Neural crest cell (in vitro differentiated cells): ENCODE measurements around the gene SUCLA2. TPM values are rescaled to one million over a fixed set of nuclear protein-coding genes. Genes with fewer than 3 reads are reported as not detected.

Experiments used
- DNase-seq: peaks from one replicate; pipeline ENCODE4 v3.0.0; 2021; ENCODE audit warnings: low read depth, mixed read lengths, low spot score
- H3K27ac Mint-ChIP-seq: one replicate; pipeline ENCODE4 v1.8.0; 2021; ENCODE audit warnings: mild to moderate bottlenecking, mixed read lengths; ENCODE audit not compliant: unreplicated experiment
- H3K27me3 Mint-ChIP-seq: 2 replicates; pipeline ENCODE4 v1.8.0; 2021; ENCODE audit warnings: low read depth, mild to moderate bottlenecking, mixed read lengths
- H3K36me3 Mint-ChIP-seq: 2 replicates; pipeline ENCODE4 v1.8.0; 2021; ENCODE audit warnings: low read depth, mild to moderate bottlenecking, mixed read lengths
- H3K4me1 Mint-ChIP-seq: 2 replicates; pipeline ENCODE4 v1.8.0; 2021; ENCODE audit warnings: mixed read lengths
- H3K4me3 Mint-ChIP-seq: one replicate; pipeline ENCODE4 v1.8.0; 2021; ENCODE audit warnings: mild to moderate bottlenecking, mixed read lengths
- H3K9me3 Mint-ChIP-seq: 2 replicates; pipeline ENCODE4 v1.8.0; 2021; ENCODE audit warnings: mixed read lengths
- total RNA-seq: library from RNA; stranded (reverse); gene quantifications from 2 replicates; pipeline ENCODE4 v1.2.1, GENCODE V29; 2021
- TF ChIP-seq, protein P1 (sequence below): fragments of 200-600 bp; sonication (generic); conservative IDR thresholded peaks from 2 replicates; pipeline ENCODE4 v1.5.0; 2021; ENCODE audit warnings: antibody characterized with exemption, mild to moderate bottlenecking

Gene SUCLA2
- total RNA-seq, 1 donor from 2014 or later = 49.3 TPM

DNA sequence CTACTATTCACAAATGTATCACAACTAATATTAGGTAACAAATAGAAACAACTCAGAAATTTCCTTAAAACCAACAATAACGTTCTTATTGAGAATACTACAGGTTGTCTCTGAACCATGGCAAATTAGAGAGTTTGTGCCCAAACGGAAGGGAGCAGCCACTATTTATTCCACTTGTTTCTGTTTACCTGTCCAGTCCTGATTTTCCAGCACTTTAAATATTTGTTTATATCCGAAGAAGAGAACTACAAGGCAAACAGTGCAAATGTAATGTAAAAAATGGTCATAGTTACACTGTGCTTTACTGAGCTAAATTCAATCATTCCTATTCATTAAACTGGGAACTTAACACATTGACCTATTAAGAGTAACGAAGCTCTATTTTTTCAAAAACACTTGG is 9.2 kb downstream of the SUCLA2 start:
- no peak for DNase-seq
- H3K27me3 Mint-ChIP-seq = no peaks in the 10 kb centered on the region
- no peak overlapping the region for H3K27ac Mint-ChIP-seq
- H3K36me3 Mint-ChIP-seq = peaks cover 30% of the 10 kb centered on the region
- TF ChIP-seq, protein P1, sequence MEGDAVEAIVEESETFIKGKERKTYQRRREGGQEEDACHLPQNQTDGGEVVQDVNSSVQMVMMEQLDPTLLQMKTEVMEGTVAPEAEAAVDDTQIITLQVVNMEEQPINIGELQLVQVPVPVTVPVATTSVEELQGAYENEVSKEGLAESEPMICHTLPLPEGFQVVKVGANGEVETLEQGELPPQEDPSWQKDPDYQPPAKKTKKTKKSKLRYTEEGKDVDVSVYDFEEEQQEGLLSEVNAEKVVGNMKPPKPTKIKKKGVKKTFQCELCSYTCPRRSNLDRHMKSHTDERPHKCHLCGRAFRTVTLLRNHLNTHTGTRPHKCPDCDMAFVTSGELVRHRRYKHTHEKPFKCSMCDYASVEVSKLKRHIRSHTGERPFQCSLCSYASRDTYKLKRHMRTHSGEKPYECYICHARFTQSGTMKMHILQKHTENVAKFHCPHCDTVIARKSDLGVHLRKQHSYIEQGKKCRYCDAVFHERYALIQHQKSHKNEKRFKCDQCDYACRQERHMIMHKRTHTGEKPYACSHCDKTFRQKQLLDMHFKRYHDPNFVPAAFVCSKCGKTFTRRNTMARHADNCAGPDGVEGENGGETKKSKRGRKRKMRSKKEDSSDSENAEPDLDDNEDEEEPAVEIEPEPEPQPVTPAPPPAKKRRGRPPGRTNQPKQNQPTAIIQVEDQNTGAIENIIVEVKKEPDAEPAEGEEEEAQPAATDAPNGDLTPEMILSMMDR = no peak
- H3K9me3 Mint-ChIP-seq = no peaks in the 10 kb centered on the region
- H3K4me3 Mint-ChIP-seq = no peak overlapping the region
- H3K4me1 Mint-ChIP-seq = no peaks in the 10 kb centered on the region

DNA sequence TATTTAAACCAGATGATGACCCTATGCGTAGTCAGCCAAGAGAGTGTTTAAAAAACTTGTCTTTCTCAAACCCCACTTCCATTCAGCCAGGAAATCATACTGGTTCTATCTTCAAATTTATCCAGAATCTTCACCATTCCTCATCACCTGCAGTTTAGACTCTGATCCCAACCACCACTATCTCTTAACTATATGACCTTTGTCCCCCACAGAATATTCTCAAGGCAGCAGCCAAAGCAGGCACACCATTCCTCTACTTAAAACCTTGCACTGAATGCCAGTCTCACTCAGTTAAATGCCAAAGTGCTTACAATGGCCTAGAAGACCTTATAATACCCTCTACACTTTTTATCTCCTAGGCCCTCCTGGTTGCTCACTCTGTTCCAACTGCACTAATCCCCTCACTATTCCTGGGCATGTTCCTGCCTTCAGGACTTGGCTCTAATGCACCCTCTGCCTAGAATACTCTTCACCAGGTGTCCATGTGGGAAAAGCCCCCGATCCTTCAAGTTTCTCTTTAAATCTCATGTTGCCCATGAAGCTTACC is 10.1 kb downstream of the SUCLA2 start:
- no peak for DNase-seq
- H3K4me3 Mint-ChIP-seq = no peak overlapping the region
- no peak overlapping the region for H3K27ac Mint-ChIP-seq
- peaks cover 3% of the 10 kb centered on the region for H3K9me3 Mint-ChIP-seq
- H3K36me3 Mint-ChIP-seq = peaks cover 36% of the 10 kb centered on the region
- H3K4me1 Mint-ChIP-seq = no peaks in the 10 kb centered on the region
- TF ChIP-seq, protein P1 = no peak
- H3K27me3 Mint-ChIP-seq = no peaks in the 10 kb centered on the region

DNA sequence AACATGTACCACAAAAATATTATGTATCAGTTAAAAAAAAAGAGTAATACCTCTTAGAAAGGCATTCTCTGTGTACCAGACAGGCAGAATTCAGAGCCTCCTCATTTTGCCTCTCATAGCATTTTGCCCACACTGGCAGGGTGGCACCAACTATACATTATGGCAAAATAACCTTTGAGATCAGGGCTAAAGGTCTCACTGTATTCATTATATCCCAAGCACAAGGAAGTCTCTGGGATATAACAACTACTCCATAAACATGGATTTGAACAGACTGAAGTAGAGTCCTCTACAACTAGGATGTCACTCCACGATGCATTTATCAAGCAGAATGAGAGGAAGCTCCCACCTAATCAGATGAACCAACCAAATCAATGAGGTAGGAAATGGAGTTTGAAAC is 10.6 kb downstream of the SUCLA2 start:
- no peaks in the 10 kb centered on the region for H3K27me3 Mint-ChIP-seq
- H3K4me1 Mint-ChIP-seq = no peaks in the 10 kb centered on the region
- H3K36me3 Mint-ChIP-seq = peaks cover 41% of the 10 kb centered on the region
- TF ChIP-seq, protein P1 = no peak
- no peak for DNase-seq
- H3K4me3 Mint-ChIP-seq = no peak overlapping the region
- no peak overlapping the region for H3K27ac Mint-ChIP-seq
- H3K9me3 Mint-ChIP-seq = peaks cover 3% of the 10 kb centered on the region

DNA sequence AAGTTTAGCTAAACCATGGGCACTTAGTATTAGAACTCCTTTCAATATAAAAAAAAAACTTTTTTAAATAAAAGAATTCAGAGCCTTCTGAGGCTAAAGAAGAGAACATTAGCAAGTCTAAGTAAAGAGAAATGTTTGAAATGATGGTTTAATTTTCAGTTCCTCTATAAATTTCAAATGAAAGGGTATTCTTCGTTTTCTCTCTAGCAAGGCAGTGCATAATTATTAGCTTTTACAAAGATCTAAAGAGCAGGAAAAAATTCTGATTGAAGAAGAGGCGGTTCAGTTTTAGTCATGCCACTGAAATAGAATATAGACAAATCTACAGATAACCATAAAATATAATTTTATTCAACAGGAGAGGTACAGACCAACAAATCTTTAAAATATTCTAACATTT is 18.0 kb downstream of the SUCLA2 start:
- DNase-seq = no peak
- TF ChIP-seq, protein P1 = no peak
- no peaks in the 10 kb centered on the region for H3K27me3 Mint-ChIP-seq
- H3K4me1 Mint-ChIP-seq = no peaks in the 10 kb centered on the region
- no peak overlapping the region for H3K4me3 Mint-ChIP-seq
- peaks cover 60% of the 10 kb centered on the region for H3K36me3 Mint-ChIP-seq
- peaks cover 14% of the 10 kb centered on the region for H3K9me3 Mint-ChIP-seq
- no peak overlapping the region for H3K27ac Mint-ChIP-seq

DNA sequence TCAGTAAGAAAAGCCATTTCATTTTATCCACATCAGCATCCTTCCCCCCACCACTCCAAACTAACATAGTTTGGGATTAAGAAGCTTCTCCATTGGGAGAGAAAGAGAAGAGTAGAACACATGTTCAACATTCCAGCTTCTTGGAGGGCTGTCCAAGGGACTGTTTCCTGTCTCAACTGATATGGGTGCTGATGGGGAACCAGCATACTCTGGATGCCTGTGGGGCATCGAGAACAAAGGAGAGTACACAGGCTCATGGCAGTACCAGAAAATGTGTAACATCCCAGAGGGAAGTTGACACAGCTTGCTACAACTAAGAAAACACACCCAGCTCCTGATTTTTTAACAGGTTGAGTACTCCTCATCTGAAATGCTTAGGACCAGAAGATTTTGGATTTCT is 24.7 kb downstream of the SUCLA2 start:
- peaks cover 70% of the 10 kb centered on the region for H3K36me3 Mint-ChIP-seq
- H3K4me1 Mint-ChIP-seq = no peaks in the 10 kb centered on the region
- TF ChIP-seq, protein P1 = no peak
- no peak overlapping the region for H3K27ac Mint-ChIP-seq
- H3K4me3 Mint-ChIP-seq = no peak overlapping the region
- peaks cover 13% of the 10 kb centered on the region for H3K9me3 Mint-ChIP-seq
- no peaks in the 10 kb centered on the region for H3K27me3 Mint-ChIP-seq
- DNase-seq = no peak
